Measurements from ENCODE around the gene GSTA5.
"Not testable (repeated sequence)": the region's sequence is repeated elsewhere in the genome, so short reads cannot be mapped to it uniquely, and the experiment has no call there.

The GSTA5 gene

GRCh38 chr6:52840763-52841585 lies at the start of gene GSTA5:
TSS of gene GSTA5 (minus strand) at chr6:52840813.
- Histone ChIP-seq H3K27me3 (ENCODE audit: control insufficient read depth, insufficient read depth, low read length) (no peaks in the 10 kb centered on the region), H3K4me3 (ENCODE audit: low read length) (no peak within 1 kb of the TSS), H3K4me1 (ENCODE audit: control insufficient read depth, low read depth, low read length) (no peaks in the 10 kb centered on the region)

GRCh38 chr6:52890018-52890417 lies 49.4 kb upstream of the GSTA5 start:
- H3K27me3 ChIP-seq (ENCODE audit: control insufficient read depth, insufficient read depth, low read length), result no peaks in the 10 kb centered on the region
- no peak overlapping the region for H3K4me3 ChIP-seq (ENCODE audit: low read length)
- H3K4me1 ChIP-seq (ENCODE audit: control insufficient read depth, low read depth, low read length), result no peaks in the 10 kb centered on the region
- H3K9ac ChIP-seq (ENCODE audit: low read length), result no peak overlapping the region
- H3K9me3 ChIP-seq (ENCODE audit: control insufficient read depth, low read depth, low read length), result no peaks in the 10 kb centered on the region
- H3K27ac ChIP-seq (ENCODE audit: low read length), result no peak overlapping the region
- H3K36me3 ChIP-seq (ENCODE audit: control insufficient read depth, low read depth, low read length), result no peaks in the 10 kb centered on the region

More at GRCh38 chr6:52840763-52841585, at the start of gene GSTA5:
- H3K9ac ChIP-seq (ENCODE audit: low read length), result no peak within 1 kb of the TSS
- H3K9me3 ChIP-seq (ENCODE audit: control insufficient read depth, low read depth, low read length), result no peaks in the 10 kb centered on the region
- no peaks in the 10 kb centered on the region for H3K36me3 ChIP-seq (ENCODE audit: control insufficient read depth, low read depth, low read length)
- no peak within 1 kb of the TSS for H3K27ac ChIP-seq (ENCODE audit: low read length)

DNA sequence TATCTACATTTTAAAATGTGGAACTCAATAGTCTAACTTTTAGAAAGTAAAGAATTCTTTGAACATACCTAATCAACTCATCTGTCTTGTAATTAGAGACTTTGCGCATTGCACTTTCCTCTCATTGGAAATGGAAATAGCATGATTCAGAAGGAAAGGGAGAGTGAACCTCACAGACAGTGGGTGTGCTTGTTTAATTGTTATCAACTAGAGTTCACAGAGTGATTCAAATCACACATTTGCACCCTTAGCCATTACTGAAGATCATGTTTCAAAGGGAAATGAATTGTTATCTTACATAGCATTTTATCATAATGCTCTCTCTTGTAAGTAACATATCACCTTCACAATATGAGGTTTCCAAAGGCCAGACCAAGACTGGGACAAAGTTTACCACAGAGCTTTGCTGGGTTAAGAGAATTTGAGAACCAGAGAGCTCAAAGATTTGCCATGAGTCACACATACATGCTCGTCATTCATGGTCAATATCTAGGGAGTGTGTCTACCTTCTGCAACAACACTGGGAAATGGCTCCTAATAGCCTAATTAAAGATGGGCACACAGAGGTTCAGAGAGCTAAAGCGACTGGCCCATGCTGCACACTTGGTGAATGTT lies 47.4 kb upstream of the GSTA5 start:
- Histone ChIP-seq H3K9ac (ENCODE audit: low read length) (no peak overlapping the region), H3K4me3 (ENCODE audit: low read length) (no peak overlapping the region), H3K4me1 (ENCODE audit: control insufficient read depth, low read depth, low read length) (no peaks in the 10 kb centered on the region), H3K27ac (ENCODE audit: low read length) (no peak overlapping the region), H3K9me3 (ENCODE audit: control insufficient read depth, low read depth, low read length) (no peaks in the 10 kb centered on the region), H3K27me3 (ENCODE audit: control insufficient read depth, insufficient read depth, low read length) (no peaks in the 10 kb centered on the region), H3K36me3 (ENCODE audit: control insufficient read depth, low read depth, low read length) (no peaks in the 10 kb centered on the region)

DNA sequence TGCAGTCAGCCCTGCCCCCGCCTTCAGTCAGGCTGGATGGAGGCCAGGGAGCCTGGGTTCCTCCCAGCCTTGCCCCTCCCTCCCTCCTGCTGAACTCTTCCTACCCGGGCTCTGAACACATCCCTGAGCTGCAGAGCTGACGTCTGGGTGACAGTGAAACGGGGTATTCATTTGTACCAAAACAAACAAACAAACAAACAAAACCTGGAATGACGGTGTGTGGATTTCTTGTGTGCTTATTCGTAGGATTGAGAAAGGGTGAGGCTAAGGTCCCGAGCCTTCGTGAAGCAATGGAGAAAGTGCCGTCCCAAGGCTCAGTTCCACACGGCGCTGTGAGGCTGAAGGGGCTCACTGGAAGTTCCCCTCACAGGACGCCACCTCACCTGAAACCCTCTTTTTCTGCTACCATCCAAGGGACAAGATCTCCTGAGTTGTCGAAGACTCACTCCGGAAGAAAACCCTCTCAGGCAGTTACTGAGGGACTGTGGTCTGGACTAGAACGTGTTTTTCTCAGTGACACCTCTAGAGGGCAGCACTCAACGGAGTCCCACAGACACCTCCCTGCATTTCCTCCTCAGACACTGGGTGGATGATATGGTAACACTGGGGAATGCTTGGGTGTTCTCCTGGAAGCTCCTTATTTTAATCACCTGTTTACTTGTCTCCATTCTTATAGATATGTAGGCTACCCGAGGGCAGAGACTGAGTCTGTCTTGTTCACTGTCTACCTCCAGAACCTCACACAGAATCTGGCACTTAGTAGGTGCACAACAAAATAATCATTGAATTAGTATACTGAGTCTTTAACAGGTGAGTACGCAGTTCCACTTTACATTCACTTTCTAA lies 41.6 kb upstream of the GSTA5 start:
- H3K27ac ChIP-seq (ENCODE audit: low read length), result no peak overlapping the region
- no peaks in the 10 kb centered on the region for H3K4me1 ChIP-seq (ENCODE audit: control insufficient read depth, low read depth, low read length)
- no peaks in the 10 kb centered on the region for H3K27me3 ChIP-seq (ENCODE audit: control insufficient read depth, insufficient read depth, low read length)
- H3K4me3 ChIP-seq (ENCODE audit: low read length), result peak overlapping the region; percentile 60
- no peaks in the 10 kb centered on the region for H3K36me3 ChIP-seq (ENCODE audit: control insufficient read depth, low read depth, low read length)
- no peak overlapping the region for H3K9ac ChIP-seq (ENCODE audit: low read length)
- H3K9me3 ChIP-seq (ENCODE audit: control insufficient read depth, low read depth, low read length), result no peaks in the 10 kb centered on the region

DNA sequence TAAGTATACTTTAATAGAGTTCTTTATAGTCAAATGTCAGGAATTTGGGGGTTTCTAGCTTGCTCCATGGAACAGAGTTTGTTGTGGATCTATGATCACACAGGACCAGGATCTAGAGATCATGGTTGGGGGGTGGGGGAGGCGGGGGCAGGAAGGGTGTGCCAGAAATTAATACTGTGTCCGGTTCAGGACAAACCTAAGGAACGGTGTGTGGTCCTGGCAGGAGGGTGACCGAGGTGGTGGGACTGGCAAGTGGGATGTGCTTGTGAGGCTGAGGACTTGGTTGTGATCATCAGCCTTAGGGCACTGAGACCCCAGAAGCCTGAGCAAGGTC lies 41.0 kb upstream of the GSTA5 start:
- H3K4me3 ChIP-seq (ENCODE audit: low read length), result peak overlapping the region; percentile 60
- no peak overlapping the region for H3K9ac ChIP-seq (ENCODE audit: low read length)
- no peaks in the 10 kb centered on the region for H3K36me3 ChIP-seq (ENCODE audit: control insufficient read depth, low read depth, low read length)
- no peaks in the 10 kb centered on the region for H3K9me3 ChIP-seq (ENCODE audit: control insufficient read depth, low read depth, low read length)
- H3K4me1 ChIP-seq (ENCODE audit: control insufficient read depth, low read depth, low read length), result no peaks in the 10 kb centered on the region
- no peaks in the 10 kb centered on the region for H3K27me3 ChIP-seq (ENCODE audit: control insufficient read depth, insufficient read depth, low read length)
- H3K27ac ChIP-seq (ENCODE audit: low read length), result no peak overlapping the region

DNA sequence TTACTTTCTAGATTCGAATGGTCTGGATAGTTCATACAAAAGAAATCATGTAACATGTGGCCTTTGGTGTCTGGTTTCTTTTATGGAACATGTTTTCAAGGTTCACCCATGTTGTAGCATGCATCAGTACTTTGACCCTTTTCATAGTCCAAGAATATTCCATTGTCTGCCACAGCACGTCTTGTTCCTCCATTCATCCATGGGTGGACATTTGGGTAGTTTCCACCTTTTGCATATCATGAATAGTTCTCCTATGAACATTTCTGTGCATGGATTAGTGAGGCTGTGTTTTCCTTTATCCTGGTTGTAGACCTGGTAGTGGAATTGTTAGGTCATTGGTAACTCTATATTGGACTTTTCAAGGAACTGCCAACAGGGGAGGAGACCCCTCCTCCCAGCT lies 37.2 kb upstream of the GSTA5 start:
- H3K9ac ChIP-seq (ENCODE audit: low read length), result no peak overlapping the region
- no peaks in the 10 kb centered on the region for H3K4me1 ChIP-seq (ENCODE audit: control insufficient read depth, low read depth, low read length)
- H3K36me3 ChIP-seq (ENCODE audit: control insufficient read depth, low read depth, low read length), result no peaks in the 10 kb centered on the region
- H3K27ac ChIP-seq (ENCODE audit: low read length), result no peak overlapping the region
- no peaks in the 10 kb centered on the region for H3K9me3 ChIP-seq (ENCODE audit: control insufficient read depth, low read depth, low read length)
- H3K27me3 ChIP-seq (ENCODE audit: control insufficient read depth, insufficient read depth, low read length), result no peaks in the 10 kb centered on the region
- no peak overlapping the region for H3K4me3 ChIP-seq (ENCODE audit: low read length)

- Histone ChIP-seq H3K27ac (ENCODE audit: low read length) (no peak overlapping the region), H3K4me3 (ENCODE audit: low read length) (no peak overlapping the region), H3K9ac (ENCODE audit: low read length) (no peak overlapping the region), H3K27me3 (ENCODE audit: control insufficient read depth, insufficient read depth, low read length) (no peaks in the 10 kb centered on the region), H3K4me1 (ENCODE audit: control insufficient read depth, low read depth, low read length) (no peaks in the 10 kb centered on the region), H3K9me3 (ENCODE audit: control insufficient read depth, low read depth, low read length) (no peaks in the 10 kb centered on the region), H3K36me3 (ENCODE audit: control insufficient read depth, low read depth, low read length) (no peaks in the 10 kb centered on the region)
These were observed 36.6 kb upstream of the GSTA5 start for GRCh38 chr6:52877168-52877567.

DNA sequence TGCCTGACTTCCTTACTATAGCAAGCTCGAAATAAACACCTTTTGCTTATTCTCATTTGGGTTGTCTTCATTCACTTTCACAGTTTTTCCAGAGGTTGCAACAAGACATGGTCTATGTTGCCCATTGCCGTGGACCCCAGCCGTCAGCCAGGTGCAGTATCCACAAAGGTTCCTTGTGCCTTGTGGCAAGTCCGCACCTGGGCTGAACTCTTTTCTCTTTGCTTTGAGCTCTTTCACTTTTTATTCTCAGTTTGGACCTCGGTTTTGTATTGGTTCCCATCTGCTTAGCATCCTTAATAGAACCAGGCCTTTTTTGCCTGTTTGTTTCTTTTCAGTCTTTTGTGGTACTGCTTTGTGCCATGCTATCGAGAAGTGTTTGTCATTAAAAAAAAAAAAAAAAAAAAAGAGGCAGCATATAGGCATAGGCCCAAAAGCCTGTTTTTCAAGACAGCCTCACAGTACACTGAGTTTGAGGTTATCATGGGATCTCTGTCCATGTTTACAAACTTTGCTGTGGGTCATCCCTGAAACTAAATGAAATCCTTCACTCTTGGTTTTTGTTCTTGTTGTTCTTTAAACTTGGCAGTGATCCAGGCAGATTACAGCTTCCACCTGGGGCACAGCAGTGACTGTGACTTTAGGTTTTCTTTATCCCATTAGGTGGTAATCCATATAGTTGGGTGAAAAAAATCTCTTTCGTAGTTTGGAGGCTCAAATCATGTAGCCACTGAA lies 35.6 kb upstream of the GSTA5 start:
- Histone ChIP-seq H3K9me3 (ENCODE audit: control insufficient read depth, low read depth, low read length) (no peaks in the 10 kb centered on the region), H3K27me3 (ENCODE audit: control insufficient read depth, insufficient read depth, low read length) (no peaks in the 10 kb centered on the region), H3K9ac (ENCODE audit: low read length) (no peak overlapping the region), H3K36me3 (ENCODE audit: control insufficient read depth, low read depth, low read length) (no peaks in the 10 kb centered on the region), H3K27ac (ENCODE audit: low read length) (no peak overlapping the region), H3K4me1 (ENCODE audit: control insufficient read depth, low read depth, low read length) (no peaks in the 10 kb centered on the region), H3K4me3 (ENCODE audit: low read length) (no peak overlapping the region)

DNA sequence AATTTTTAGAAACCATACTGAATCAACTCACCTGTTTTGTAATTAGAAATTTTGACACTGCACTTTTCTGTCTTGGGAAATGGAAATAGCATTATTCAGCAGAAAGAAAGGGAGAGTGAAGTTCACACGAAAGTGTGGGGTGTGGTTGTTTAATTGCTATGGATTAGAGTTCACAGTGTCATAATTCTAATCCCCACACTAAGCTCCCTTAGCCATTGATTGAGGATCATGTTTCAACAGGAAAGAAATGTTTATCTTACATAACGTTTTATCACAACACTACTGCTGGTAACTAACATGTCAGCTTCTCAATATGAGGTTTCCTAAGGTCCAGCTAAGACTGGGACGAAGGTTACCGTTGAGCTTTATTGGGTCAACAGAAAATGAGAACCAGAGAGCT lies 31.4 kb upstream of the GSTA5 start:
- Histone ChIP-seq H3K36me3 (ENCODE audit: control insufficient read depth, low read depth, low read length) (no peaks in the 10 kb centered on the region), H3K4me1 (ENCODE audit: control insufficient read depth, low read depth, low read length) (no peaks in the 10 kb centered on the region), H3K4me3 (ENCODE audit: low read length) (no peak overlapping the region), H3K27ac (ENCODE audit: low read length) (no peak overlapping the region), H3K27me3 (ENCODE audit: control insufficient read depth, insufficient read depth, low read length) (no peaks in the 10 kb centered on the region), H3K9me3 (ENCODE audit: control insufficient read depth, low read depth, low read length) (no peaks in the 10 kb centered on the region), H3K9ac (ENCODE audit: low read length) (no peak overlapping the region)

DNA sequence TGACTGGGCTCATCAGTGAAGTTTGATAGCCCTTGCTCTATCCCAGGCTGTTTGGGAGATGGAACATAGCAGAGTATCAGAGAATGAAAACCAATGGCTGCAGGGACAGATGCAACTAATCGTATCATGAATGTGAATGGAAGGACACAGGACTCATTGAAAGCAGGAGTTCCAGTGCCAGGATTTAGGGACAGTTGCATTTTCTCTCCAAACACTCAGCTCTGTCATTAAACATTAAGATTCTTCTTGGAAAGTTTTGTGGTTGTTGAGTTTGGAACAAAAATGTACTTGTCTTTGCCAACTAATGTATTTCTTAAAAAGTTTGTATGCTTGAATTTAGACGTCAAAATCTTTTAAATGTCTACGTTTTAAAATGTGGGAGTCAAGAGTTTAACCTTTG lies 31.0 kb upstream of the GSTA5 start:
- Histone ChIP-seq H3K4me3 (ENCODE audit: low read length) (no peak overlapping the region), H3K9ac (ENCODE audit: low read length) (no peak overlapping the region), H3K27ac (ENCODE audit: low read length) (no peak overlapping the region), H3K36me3 (ENCODE audit: control insufficient read depth, low read depth, low read length) (no peaks in the 10 kb centered on the region), H3K27me3 (ENCODE audit: control insufficient read depth, insufficient read depth, low read length) (no peaks in the 10 kb centered on the region), H3K4me1 (ENCODE audit: control insufficient read depth, low read depth, low read length) (no peaks in the 10 kb centered on the region), H3K9me3 (ENCODE audit: control insufficient read depth, low read depth, low read length) (no peaks in the 10 kb centered on the region)

DNA sequence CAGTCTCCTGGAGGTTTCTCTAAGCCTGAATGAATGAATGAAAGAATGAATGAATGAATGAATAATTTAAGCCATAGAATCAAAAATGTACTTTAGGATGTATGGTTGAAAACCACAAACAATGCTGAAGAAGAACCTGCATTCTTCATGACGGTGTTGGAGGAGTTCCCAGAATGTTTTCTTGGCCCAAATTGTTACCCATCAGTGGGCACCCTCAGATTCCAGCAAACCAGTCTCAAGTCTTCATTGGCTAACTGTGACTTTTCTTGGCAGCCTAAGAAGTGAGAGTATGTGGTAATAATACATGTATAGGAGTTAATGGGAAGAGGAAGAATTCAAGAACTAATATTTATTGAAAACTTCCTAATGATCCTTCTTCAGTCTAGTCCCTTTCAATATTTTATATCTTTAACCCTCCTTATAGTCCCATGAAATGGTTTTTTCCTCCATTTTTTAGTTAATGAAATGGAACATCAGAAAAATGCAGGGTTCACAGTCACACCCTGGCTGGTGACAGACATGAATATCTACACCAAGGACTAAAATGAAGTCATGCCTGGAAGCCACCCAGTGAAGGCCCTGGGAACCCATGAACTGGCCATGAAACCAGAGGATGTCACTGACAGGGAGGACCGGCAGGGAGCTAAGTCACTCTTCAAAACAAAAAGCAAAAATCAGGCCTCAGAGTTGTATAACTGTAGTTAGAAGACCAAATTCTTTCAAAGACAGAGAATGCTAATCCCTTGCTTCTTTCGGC lies 29.9 kb upstream of the GSTA5 start:
- H3K9me3 ChIP-seq (ENCODE audit: control insufficient read depth, low read depth, low read length); H3K4me1 ChIP-seq (ENCODE audit: control insufficient read depth, low read depth, low read length); H3K4me3 ChIP-seq (ENCODE audit: low read length); H3K9ac ChIP-seq (ENCODE audit: low read length); H3K27me3 ChIP-seq (ENCODE audit: control insufficient read depth, insufficient read depth, low read length); H3K36me3 ChIP-seq (ENCODE audit: control insufficient read depth, low read depth, low read length); H3K27ac ChIP-seq (ENCODE audit: low read length): not testable (repeated sequence)
